NB4 (cell line): Measurements from ENCODE around the gene ENDOV.

ENCODE experiments used
- DNase-seq: peaks from one replicate; pipeline ENCODE4 v3.0.0; 2010; ENCODE audit warnings: low read depth
- H3K4me3 ChIP-seq: one replicate; pipeline ENCODE4 v1.5.1; 2011; ENCODE audit warnings: mild to moderate bottlenecking, low read depth, low read length, moderate library complexity
- MYC ChIP-seq: IDR thresholded peaks from 2 replicates; pipeline ENCODE4 v1.6.1; 2011; ENCODE audit warnings: low read depth, low read length
- POLR2A ChIP-seq: IDR thresholded peaks from 2 replicates; pipeline ENCODE4 v1.6.1; 2011; ENCODE audit warnings: mild to moderate bottlenecking; ENCODE audit not compliant: insufficient read length; ENCODE audit errors: extremely low read depth
- TF ChIP-seq, protein P1 (sequence below): IDR thresholded peaks from 2 replicates; pipeline ENCODE4 v1.6.1; 2011; ENCODE audit warnings: low read depth, low read length
- TF ChIP-seq, protein P2 (sequence below): IDR thresholded peaks from one replicate; pipeline ENCODE4 v1.5.1; 2012; ENCODE audit warnings: low read depth, low read length

ENDOV gene

DNA sequence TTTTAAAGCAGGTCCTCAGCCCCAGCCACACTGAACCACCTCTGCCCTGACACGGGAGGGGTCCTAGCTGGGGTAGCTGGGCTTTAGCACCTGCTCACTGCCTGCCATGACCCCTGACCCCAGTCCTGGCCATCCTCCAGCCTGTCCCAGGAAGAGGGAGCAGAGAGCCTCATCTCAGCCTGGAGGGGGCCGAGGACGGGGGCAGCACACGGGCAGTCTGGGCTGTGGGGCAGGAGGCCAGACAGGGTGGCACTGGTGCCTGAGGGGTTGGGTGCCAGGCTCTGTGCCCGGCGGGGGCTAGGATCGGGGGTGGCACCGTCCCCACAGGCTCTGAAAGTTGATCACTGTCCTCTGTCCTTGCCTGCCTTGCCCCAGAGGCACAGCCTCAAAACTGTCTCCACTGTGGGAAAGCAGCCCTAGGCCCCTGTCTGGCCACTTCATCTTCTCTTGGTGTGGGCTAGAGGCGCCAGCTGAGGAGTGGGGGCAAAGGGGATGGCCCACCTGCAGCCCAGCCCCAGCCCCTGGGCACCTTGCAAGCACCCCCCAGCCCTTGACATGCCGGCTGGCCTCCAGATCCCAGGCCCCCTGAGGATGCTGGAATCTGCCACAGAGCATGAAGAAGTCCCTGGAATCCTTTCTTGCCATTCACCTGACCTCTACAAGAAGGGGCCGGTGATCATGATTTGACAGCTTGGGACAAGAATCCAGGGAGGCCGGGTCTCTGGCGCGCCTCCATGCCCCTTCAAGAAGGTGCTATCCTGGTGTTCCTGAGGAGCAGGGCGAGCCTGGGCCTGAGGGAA lies 15.7 kb downstream of the ENDOV start:
- no peak overlapping the region for H3K4me3 ChIP-seq
- TF ChIP-seq, protein P1, sequence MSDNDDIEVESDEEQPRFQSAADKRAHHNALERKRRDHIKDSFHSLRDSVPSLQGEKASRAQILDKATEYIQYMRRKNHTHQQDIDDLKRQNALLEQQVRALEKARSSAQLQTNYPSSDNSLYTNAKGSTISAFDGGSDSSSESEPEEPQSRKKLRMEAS = no peak
- TF ChIP-seq POLR2A = no peak
- no peak for TF ChIP-seq MYC
- TF ChIP-seq, protein P2, sequence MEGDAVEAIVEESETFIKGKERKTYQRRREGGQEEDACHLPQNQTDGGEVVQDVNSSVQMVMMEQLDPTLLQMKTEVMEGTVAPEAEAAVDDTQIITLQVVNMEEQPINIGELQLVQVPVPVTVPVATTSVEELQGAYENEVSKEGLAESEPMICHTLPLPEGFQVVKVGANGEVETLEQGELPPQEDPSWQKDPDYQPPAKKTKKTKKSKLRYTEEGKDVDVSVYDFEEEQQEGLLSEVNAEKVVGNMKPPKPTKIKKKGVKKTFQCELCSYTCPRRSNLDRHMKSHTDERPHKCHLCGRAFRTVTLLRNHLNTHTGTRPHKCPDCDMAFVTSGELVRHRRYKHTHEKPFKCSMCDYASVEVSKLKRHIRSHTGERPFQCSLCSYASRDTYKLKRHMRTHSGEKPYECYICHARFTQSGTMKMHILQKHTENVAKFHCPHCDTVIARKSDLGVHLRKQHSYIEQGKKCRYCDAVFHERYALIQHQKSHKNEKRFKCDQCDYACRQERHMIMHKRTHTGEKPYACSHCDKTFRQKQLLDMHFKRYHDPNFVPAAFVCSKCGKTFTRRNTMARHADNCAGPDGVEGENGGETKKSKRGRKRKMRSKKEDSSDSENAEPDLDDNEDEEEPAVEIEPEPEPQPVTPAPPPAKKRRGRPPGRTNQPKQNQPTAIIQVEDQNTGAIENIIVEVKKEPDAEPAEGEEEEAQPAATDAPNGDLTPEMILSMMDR = no peak
- no peak for DNase-seq

DNA sequence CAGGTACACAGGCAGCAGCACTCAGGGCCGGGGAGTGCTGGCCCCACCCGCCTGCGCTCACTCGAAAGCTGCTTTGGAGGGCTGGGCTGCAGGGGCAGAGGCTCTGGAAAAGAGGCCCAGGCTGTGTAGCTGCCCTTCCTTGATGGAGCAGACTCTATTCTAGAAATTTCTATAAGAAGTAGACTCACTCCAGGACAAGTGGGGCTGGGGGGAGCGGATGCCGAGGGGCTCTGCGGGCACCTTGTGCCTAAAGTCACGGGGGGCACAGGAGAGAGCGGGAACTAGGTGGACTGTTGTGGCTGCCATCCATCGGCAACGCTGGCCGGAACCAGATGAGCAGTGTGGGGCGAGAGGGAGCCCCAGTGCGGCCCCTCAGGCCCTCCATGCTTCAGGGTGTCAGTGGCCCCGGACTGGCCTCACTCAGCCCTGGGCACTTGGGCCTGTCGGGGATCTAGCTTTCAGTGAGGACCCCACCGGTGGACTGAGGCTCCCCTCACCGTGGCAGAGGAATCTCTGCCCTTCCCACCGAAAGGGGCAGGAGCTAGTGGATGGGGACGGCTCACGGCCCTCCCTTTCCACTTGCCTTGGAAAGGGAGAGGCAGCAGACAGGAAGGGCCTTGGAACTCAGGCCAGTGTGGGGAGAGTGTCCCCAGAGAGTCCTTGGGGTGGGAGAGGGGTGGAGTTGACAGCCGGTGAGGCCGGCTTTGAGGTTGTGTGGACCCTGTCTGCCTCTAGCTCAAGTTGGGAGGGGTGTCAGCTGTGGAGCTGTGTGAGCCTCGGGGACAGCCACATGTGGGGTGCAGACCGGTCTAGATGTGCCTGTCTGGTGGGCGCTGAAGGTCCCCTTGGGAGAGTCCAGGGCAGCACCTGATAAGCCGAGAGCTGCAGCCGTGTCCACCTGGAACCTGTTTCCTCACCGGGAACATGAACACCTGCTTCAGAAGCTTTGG lies 16.6 kb downstream of the ENDOV start:
- DNase-seq = no peak
- no peak overlapping the region for H3K4me3 ChIP-seq
- TF ChIP-seq, protein P1 = no peak
- TF ChIP-seq, protein P2 = no peak
- TF ChIP-seq MYC (no peak), POLR2A (no peak)

DNA sequence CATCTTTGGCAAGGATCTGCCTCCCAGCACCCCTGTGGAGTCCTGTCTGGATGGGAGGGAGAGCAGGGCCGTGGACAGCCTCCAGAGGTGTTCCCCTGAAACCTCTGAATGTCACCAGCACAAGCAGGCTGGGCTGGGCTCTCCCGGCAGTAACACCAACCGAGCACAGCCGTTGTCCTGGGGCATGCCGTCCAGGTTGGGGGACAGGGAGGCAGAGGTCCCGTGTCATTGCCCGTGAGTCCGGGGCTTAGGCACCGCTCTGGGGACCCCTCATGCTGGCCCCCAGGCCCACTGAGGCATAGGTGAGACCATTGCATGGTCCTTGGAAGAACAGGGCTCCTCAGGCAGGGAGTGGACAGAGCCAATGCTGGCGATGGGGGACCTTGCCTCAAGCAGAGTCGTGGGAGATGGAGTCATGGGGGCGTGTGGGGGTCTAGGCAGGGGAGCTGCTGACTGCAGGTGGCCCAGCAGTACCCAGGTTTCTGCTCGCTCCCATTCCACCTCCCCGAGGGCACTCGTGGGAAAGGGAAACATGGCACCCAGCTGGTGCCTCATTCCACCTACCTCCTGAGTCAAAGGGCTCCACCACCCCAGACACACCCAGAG lies 17.5 kb downstream of the ENDOV start:
- no peak overlapping the region for H3K4me3 ChIP-seq
- TF ChIP-seq MYC = no peak
- no peak for TF ChIP-seq POLR2A
- TF ChIP-seq, protein P1 = no peak
- DNase-seq = no peak

DNA sequence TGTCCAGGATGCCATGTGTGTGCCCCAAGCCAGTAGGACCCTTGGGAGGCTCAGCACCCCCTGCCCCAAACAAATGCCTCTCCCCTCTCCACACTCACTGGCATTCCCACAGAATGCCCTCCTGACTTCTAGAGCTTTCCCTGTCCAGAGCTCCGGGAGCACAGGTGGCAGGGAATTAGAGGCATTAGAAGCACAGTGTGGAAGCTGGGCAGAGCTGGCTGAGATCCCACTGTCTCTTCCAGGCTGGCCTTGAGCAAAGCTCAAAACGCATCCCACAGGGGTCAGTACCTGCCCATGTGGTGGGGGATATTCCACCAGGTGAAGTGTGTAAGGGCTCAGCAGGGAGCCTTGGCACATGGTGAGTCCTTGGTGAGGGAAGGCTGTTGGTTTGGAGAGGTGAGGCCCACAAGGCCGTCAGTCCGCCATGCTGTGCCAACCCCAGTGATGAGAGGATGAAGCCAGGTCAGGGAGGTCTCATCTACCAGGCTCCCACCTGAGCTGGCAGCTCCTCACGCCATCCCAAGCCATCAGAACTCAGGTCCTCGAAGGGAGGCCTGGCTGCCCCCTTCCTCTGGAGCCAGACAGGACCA lies 18.1 kb downstream of the ENDOV start:
- DNase-seq = no peak
- TF ChIP-seq MYC = no peak
- TF ChIP-seq, protein P1 = no peak
- TF ChIP-seq, protein P2 = no peak
- no peak for TF ChIP-seq POLR2A
- no peak overlapping the region for H3K4me3 ChIP-seq

DNA sequence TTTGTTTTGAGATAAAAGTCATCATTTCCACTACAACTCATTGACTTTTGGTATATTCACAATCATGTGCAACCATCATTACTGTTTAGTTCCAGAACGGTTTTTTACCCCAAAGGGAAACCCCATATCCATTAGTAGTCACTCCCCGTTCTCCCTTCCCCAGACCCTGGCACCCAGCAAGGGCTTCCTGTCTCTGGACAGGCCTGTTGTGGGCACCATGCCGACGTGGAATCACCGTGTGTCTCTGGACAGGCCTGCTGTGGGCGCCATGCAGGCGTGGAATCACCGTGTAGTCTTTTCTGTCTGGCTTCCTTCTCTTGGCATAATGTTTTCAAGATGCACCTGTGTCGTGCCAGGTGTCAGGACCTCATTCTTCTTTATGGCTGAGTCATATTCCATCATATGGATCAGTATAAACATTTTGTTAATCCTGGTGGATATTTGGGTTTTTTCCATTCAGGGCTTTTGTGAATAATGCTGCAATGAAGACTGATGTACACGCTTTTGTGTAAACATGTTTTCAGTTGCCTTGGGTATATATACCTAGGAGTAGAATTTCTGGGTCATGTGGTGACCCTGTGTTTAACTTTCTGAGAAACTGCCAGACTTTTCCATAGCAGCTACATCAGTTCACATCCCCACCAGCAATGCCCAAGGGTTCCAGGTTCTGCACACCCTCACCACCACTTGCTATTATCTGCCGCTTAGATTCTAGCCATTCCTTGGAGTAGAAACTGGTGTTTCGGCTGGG lies 19.1 kb downstream of the ENDOV start:
- no peak overlapping the region for H3K4me3 ChIP-seq
- no peak for DNase-seq
- TF ChIP-seq POLR2A (no peak), MYC (no peak)
- TF ChIP-seq, protein P2 = no peak
